Panc1 (cell line): Measurements from ENCODE around the gene SNTG2.

Experiments
- CTCF ChIP-seq: fragments of 450-650 bp; IDR thresholded peaks from 2 replicates; pipeline ENCODE4 v1.5.1; 2017; ENCODE audit warnings: mild to moderate bottlenecking
- POLR2AphosphoS5 ChIP-seq: IDR thresholded peaks from 2 replicates; pipeline ENCODE4 v1.6.1; 2012; ENCODE audit warnings: mild to moderate bottlenecking, low read depth, low read length, moderate library complexity
- TCF7L2 ChIP-seq: IDR thresholded peaks from 2 replicates; pipeline ENCODE4 v1.6.1; 2011; ENCODE audit warnings: mild to moderate bottlenecking, low read depth, low read length, inconsistent platforms
- TF ChIP-seq, protein P1 (sequence below), 2 experiments: IDR thresholded peaks; 2 replicates each; pipeline ENCODE4 v1.6.1; 2011 to 2012; ENCODE audit warnings: low read depth in 2 of 2, control low read depth in 1 of 2, low read length in 1 of 2, mild to moderate bottlenecking in 1 of 2, moderate library complexity in 1 of 2; ENCODE audit not compliant: insufficient read depth in 1 of 2

DNA sequence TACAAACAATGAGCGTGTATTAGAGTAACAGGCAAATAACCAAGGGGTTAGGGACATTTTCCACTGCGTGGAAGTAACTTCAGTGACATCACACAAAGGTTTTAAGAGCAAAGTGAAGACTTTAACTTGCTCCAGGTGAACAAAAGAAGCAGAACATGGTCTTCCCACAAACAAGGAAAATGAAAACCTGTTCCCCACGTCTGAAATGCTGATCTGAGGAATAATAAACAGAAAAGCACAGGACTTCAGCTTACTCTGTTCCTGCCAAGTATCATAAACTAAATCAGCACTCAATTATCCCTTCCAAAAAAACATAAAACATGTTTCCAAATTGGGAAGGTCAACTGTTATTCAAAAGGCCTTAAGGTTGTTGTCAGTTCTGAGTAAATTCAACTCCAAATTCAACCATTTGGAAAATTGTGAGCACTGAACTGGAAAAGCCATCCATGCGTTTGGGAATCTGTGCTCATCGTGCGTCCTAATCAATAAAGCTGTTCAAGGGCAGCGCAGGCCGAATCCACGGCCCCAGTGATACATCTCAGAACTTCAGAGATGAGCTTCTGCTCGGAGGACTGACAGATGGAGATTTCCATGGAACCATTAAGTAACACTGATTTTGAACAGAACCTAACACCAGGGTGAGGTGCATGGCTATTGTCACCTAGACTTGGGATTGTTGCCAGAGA is 7.7 kb upstream of the SNTG2 start:
- TF ChIP-seq CTCF (no peak), POLR2AphosphoS5 (no peak), TCF7L2 (no peak)
- TF ChIP-seq, protein P1, sequence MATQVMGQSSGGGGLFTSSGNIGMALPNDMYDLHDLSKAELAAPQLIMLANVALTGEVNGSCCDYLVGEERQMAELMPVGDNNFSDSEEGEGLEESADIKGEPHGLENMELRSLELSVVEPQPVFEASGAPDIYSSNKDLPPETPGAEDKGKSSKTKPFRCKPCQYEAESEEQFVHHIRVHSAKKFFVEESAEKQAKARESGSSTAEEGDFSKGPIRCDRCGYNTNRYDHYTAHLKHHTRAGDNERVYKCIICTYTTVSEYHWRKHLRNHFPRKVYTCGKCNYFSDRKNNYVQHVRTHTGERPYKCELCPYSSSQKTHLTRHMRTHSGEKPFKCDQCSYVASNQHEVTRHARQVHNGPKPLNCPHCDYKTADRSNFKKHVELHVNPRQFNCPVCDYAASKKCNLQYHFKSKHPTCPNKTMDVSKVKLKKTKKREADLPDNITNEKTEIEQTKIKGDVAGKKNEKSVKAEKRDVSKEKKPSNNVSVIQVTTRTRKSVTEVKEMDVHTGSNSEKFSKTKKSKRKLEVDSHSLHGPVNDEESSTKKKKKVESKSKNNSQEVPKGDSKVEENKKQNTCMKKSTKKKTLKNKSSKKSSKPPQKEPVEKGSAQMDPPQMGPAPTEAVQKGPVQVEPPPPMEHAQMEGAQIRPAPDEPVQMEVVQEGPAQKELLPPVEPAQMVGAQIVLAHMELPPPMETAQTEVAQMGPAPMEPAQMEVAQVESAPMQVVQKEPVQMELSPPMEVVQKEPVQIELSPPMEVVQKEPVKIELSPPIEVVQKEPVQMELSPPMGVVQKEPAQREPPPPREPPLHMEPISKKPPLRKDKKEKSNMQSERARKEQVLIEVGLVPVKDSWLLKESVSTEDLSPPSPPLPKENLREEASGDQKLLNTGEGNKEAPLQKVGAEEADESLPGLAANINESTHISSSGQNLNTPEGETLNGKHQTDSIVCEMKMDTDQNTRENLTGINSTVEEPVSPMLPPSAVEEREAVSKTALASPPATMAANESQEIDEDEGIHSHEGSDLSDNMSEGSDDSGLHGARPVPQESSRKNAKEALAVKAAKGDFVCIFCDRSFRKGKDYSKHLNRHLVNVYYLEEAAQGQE (IDR thresholded peaks at IDR 0.05; ENCODE audit: insufficient read depth in 1 of 2, low read depth in 2 of 2, low read length in 1 of 2), result no peak
